Measurements from ENCODE around the gene ARSH.
"Not testable (repeated sequence)": the region's sequence is repeated elsewhere in the genome, so short reads cannot be mapped to it uniquely, and the experiment has no call there.

DNA sequence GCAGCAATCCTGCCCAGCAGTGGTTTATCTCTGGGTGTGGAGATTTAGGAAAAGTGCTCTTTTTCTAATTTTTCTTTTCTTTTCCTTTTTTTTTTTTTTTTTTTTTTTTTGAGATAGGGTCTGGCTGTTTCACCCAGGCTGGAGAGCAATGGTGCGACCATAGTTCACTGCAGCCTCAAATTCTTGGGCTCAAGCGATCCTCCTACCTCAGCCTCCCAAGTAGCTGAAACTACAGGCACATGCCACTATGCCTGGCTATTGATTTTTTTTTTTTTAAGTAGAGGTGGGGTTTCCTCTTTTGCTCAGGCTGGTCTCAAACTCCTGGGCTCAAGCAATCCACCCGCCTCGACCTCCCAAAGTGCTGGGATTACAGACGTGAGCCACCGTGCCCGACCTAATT, 42.9 kb upstream of the ARSH start:
- TF ChIP-seq, protein P1, sequence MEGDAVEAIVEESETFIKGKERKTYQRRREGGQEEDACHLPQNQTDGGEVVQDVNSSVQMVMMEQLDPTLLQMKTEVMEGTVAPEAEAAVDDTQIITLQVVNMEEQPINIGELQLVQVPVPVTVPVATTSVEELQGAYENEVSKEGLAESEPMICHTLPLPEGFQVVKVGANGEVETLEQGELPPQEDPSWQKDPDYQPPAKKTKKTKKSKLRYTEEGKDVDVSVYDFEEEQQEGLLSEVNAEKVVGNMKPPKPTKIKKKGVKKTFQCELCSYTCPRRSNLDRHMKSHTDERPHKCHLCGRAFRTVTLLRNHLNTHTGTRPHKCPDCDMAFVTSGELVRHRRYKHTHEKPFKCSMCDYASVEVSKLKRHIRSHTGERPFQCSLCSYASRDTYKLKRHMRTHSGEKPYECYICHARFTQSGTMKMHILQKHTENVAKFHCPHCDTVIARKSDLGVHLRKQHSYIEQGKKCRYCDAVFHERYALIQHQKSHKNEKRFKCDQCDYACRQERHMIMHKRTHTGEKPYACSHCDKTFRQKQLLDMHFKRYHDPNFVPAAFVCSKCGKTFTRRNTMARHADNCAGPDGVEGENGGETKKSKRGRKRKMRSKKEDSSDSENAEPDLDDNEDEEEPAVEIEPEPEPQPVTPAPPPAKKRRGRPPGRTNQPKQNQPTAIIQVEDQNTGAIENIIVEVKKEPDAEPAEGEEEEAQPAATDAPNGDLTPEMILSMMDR (IDR thresholded peaks at IDR 0.05): not testable (repeated sequence)
- TF ChIP-seq POLR2AphosphoS5, POLR2A (IDR thresholded peaks at IDR 0.05): not testable (repeated sequence)

Data from suprapubic skin (tissue), 4 donors.